Measurements from ENCODE around the gene LENG9. TPM values are rescaled to one million over a fixed set of nuclear protein-coding genes. Genes with fewer than 3 reads are reported as not detected.
"Not testable (repeated sequence)": the region's sequence is repeated elsewhere in the genome, so short reads cannot be mapped to it uniquely, and the experiment has no call there.

The LENG9 gene
- 0.72 TPM for polyA plus RNA-seq (2013, experiment 1 of 2)
- polyA plus RNA-seq (2013, experiment 2 of 2): 0.88 TPM

DNA sequence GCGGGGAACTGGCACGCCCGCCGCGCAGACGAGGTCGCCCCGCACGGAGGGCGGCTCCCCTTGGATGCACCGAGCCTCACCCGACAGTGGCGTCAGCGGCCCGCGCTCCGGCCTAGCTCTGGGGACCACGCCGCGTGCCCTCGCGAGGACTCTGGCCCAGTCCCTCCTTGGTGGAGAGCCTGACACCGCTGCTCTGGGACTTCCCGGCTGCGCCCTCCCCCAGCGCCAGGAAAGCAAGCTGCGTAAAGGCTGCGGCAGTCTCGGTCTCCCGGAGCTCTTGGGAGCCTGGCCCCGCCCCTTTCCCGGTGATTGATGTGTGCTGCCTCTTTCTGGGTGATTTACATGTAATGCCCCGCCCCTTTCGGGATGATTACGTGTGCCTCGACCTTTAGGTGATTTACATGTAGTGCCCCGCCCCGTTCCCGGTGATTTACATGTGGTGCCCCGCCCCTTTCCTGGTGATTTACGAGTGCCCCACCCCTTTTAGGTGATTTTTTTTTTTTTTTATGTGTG, at the start of gene LENG9:
TSS of gene LENG9 (minus strand) at position 248 of the 513 bp plus-strand sequence. CDS start 252 bp downstream, outside the sequence.
- Histone ChIP-seq H3K9ac (ENCODE audit: low read length) (peak within 1 kb of the TSS; percentile 95), H3K4me2 (ENCODE audit: low read length) (peak within 1 kb of the TSS; percentile 77), H2AK5ac (ENCODE audit: low read length) (no peak within 1 kb of the TSS), H3K56ac (ENCODE audit: low read length) (peak within 1 kb of the TSS; percentile 99), H3K23ac (ENCODE audit: low read length) (peak within 1 kb of the TSS; percentile 94), H2BK120ac (ENCODE audit: low read depth, low read length) (no peak within 1 kb of the TSS), H3K79me1 (ENCODE audit: low read length) (peaks cover 10% of the 10 kb centered on the region), H4K5ac (ENCODE audit: low read length) (no peak within 1 kb of the TSS), H3K4ac (ENCODE audit: low read depth, low read length) (peak within 1 kb of the TSS; percentile 56), H3K36me3 (ENCODE audit: control insufficient read depth, insufficient read depth, low read length) (peaks cover 13% of the 10 kb centered on the region), H3K4me3 (ENCODE audit: low read length) (peak within 1 kb of the TSS; percentile 60), H2BK5ac (ENCODE audit: low read length) (peak within 1 kb of the TSS; percentile 79), H2BK15ac (replicated peaks; ENCODE audit: low read depth) (no peak within 1 kb of the TSS), H3K18ac (ENCODE audit: low read length) (peak within 1 kb of the TSS; percentile 89), H3K27me3 (ENCODE audit: insufficient read depth, low read length, poor library complexity) (no peaks in the 10 kb centered on the region), H3K79me2 (ENCODE audit: control insufficient read depth, insufficient read depth, low read length) (peaks cover 2% of the 10 kb centered on the region), H3K4me1 (ENCODE audit: control insufficient read depth, low read depth, low read length) (peaks cover 5% of the 10 kb centered on the region), H3K27ac (ENCODE audit: low read depth, low read length) (peak within 1 kb of the TSS; percentile 96), H4K8ac (ENCODE audit: low read depth, low read length) (no peak within 1 kb of the TSS)
- WGBS (ENCODE audit: extremely low coverage, insufficient coverage, low lambda C conversion rate): no CpG with 5 or more reads among the region's 41 CpGs
- peak; percentile 100 for DNase-seq

DNA sequence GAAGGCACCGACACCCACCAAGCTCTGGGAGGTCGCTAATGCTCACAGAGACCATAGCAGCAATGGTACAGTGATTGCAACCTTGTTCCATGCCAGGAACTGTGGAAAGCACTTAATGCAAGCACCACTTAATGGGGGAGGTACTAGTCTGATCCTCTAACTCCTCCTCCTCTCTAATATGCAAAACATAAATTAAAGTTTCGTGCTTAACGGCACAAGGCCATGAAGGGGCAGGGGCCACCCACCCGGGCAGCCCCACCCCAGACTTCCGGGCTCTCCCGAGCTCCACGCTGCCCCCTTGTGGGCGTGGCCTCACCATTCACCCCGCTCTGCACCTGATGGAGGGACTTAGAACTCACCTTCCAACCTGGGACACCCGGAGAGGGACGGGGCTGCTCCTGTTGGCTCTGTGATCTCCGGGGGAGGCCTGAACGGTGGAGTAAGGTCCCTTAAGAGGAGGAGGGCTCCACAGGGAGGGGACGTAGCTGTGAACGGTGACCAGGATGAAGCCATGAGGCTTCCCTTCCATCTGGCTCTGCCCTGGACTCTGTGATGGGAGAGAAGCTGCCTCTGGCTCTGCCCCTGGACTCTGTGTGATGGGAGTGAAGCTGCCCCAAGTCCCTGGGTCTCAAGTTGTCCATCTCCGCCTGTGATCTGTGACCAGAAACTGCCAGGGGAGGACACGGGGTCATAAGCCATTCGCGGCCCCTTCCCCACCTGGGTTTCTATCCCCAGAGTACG, 45.8 kb upstream of the LENG9 start:
- not testable (repeated sequence) for H3K9ac ChIP-seq (ENCODE audit: low read length); H3K79me2 ChIP-seq (ENCODE audit: control insufficient read depth, insufficient read depth, low read length); H3K79me1 ChIP-seq (ENCODE audit: low read length); H2BK5ac ChIP-seq (ENCODE audit: low read length); H3K4ac ChIP-seq (ENCODE audit: low read depth, low read length); H3K4me3 ChIP-seq (ENCODE audit: low read length); H3K27me3 ChIP-seq (ENCODE audit: insufficient read depth, low read length, poor library complexity); H3K4me1 ChIP-seq (ENCODE audit: control insufficient read depth, low read depth, low read length); H4K5ac ChIP-seq (ENCODE audit: low read length); H3K56ac ChIP-seq (ENCODE audit: low read length); DNase-seq; H2BK15ac ChIP-seq (replicated peaks; ENCODE audit: low read depth); H2BK120ac ChIP-seq (ENCODE audit: low read depth, low read length); H3K4me2 ChIP-seq (ENCODE audit: low read length); H3K36me3 ChIP-seq (ENCODE audit: control insufficient read depth, insufficient read depth, low read length); H4K8ac ChIP-seq (ENCODE audit: low read depth, low read length); H3K27ac ChIP-seq (ENCODE audit: low read depth, low read length); H2AK5ac ChIP-seq (ENCODE audit: low read length); H3K18ac ChIP-seq (ENCODE audit: low read length); H3K23ac ChIP-seq (ENCODE audit: low read length)
- WGBS (ENCODE audit: extremely low coverage, insufficient coverage, low lambda C conversion rate): no CpG with 5 or more reads among the region's 21 CpGs

DNA sequence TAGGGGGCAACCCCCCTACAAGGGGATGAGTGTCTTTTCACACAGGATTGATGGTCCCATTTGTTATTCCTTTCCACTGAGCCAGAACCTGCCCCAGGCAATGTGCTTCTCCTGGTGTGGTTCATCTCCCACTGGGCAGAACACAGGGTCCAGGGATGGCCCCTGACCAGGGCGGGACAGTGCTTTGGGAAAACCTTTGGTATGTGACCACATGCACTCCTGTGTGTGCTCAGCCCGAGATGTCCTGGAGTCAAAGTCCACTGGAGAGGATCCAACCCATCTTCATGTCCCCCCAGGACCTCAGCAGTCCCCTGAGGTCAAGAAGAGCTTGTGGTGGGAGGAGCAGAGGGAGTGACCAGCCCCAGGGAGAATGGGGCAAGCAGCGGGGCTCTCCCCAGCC, 44.9 kb upstream of the LENG9 start:
- H3K4ac ChIP-seq (ENCODE audit: low read depth, low read length); H4K8ac ChIP-seq (ENCODE audit: low read depth, low read length); H3K27ac ChIP-seq (ENCODE audit: low read depth, low read length); H2AK5ac ChIP-seq (ENCODE audit: low read length); H3K79me1 ChIP-seq (ENCODE audit: low read length); H2BK120ac ChIP-seq (ENCODE audit: low read depth, low read length); H3K79me2 ChIP-seq (ENCODE audit: control insufficient read depth, insufficient read depth, low read length); H3K27me3 ChIP-seq (ENCODE audit: insufficient read depth, low read length, poor library complexity); H3K4me3 ChIP-seq (ENCODE audit: low read length); H3K23ac ChIP-seq (ENCODE audit: low read length); H3K36me3 ChIP-seq (ENCODE audit: control insufficient read depth, insufficient read depth, low read length); H3K4me1 ChIP-seq (ENCODE audit: control insufficient read depth, low read depth, low read length); H3K4me2 ChIP-seq (ENCODE audit: low read length); H2BK15ac ChIP-seq (replicated peaks; ENCODE audit: low read depth); H3K56ac ChIP-seq (ENCODE audit: low read length); H4K5ac ChIP-seq (ENCODE audit: low read length); H2BK5ac ChIP-seq (ENCODE audit: low read length); H3K18ac ChIP-seq (ENCODE audit: low read length); DNase-seq; H3K9ac ChIP-seq (ENCODE audit: low read length): not testable (repeated sequence)
- no CpG with 5 or more reads among the region's 3 CpGs for WGBS (ENCODE audit: extremely low coverage, insufficient coverage, low lambda C conversion rate)

DNA sequence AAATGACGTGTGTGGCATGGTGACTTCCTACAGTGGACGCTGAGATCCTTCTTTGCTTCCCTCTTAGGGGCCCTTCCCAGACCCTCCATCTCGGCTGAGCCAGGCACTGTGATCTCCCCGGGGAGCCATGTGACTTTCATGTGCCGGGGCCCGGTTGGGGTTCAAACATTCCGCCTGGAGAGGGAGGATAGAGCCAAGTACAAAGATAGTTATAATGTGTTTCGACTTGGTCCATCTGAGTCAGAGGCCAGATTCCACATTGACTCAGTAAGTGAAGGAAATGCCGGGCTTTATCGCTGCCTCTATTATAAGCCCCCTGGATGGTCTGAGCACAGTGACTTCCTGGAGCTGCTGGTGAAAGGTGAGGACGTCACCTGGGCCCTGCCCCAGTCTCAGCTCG, 44.2 kb upstream of the LENG9 start:
- H3K79me1 ChIP-seq (ENCODE audit: low read length): no peaks in the 10 kb centered on the region
- H2BK120ac ChIP-seq (ENCODE audit: low read depth, low read length): no peak overlapping the region
- no peaks in the 10 kb centered on the region for H3K4me1 ChIP-seq (ENCODE audit: control insufficient read depth, low read depth, low read length)
- no peak overlapping the region for H2AK5ac ChIP-seq (ENCODE audit: low read length)
- no peak overlapping the region for H3K4me2 ChIP-seq (ENCODE audit: low read length)
- WGBS (ENCODE audit: extremely low coverage, insufficient coverage, low lambda C conversion rate): no CpG with 5 or more reads among the region's 12 CpGs
- H3K27me3 ChIP-seq (ENCODE audit: insufficient read depth, low read length, poor library complexity): no peaks in the 10 kb centered on the region
- no peak overlapping the region for H3K23ac ChIP-seq (ENCODE audit: low read length)
- H3K9ac ChIP-seq (ENCODE audit: low read length): no peak overlapping the region
- no peaks in the 10 kb centered on the region for H3K36me3 ChIP-seq (ENCODE audit: control insufficient read depth, insufficient read depth, low read length)
- DNase-seq: no peak
- H3K27ac ChIP-seq (ENCODE audit: low read depth, low read length): no peak overlapping the region
- H3K4ac ChIP-seq (ENCODE audit: low read depth, low read length): no peak overlapping the region
- no peak overlapping the region for H3K18ac ChIP-seq (ENCODE audit: low read length)
- H3K79me2 ChIP-seq (ENCODE audit: control insufficient read depth, insufficient read depth, low read length): no peaks in the 10 kb centered on the region
- H4K5ac ChIP-seq (ENCODE audit: low read length): no peak overlapping the region
- H4K8ac ChIP-seq (ENCODE audit: low read depth, low read length): no peak overlapping the region
- no peak overlapping the region for H3K4me3 ChIP-seq (ENCODE audit: low read length)
- H2BK5ac ChIP-seq (ENCODE audit: low read length): no peak overlapping the region
- H2BK15ac ChIP-seq (replicated peaks; ENCODE audit: low read depth): no peak overlapping the region
- no peak overlapping the region for H3K56ac ChIP-seq (ENCODE audit: low read length)

DNA sequence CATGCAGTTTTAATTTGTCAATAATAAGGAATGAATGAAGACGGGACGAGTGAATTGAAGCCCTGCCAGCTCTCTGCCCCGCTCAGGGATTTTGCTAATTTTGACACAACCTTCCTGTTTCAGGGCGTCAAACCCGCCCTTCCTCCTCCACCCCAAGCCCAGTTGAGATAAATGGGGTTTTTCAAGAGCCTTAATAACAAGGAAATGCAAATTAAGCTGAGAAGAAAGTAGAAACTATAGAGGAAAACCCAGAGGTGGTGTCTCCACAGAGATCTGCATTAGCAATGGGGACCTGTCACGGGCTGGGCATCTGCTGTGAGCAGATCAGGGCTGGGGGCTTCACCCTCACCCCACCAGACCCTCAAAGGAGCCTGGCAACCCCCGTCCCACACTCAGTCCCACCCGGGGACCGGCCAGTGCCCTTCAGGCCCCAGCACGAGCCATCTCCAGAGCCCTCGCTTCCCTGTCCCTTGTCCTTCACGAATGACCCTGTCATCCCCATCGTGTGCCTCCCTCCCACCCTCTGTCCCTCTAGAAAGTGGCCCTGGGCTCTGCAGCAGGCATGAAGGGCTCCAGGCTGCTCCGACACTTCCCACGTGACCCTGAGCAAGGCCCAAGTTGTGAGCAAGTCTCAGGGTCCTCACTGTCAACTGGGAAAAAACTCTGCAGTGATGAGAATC, 43.6 kb upstream of the LENG9 start:
- H3K4me2 ChIP-seq (ENCODE audit: low read length); H2AK5ac ChIP-seq (ENCODE audit: low read length); H2BK120ac ChIP-seq (ENCODE audit: low read depth, low read length); DNase-seq; H3K56ac ChIP-seq (ENCODE audit: low read length); H3K36me3 ChIP-seq (ENCODE audit: control insufficient read depth, insufficient read depth, low read length); H3K4me1 ChIP-seq (ENCODE audit: control insufficient read depth, low read depth, low read length); H3K79me1 ChIP-seq (ENCODE audit: low read length); H2BK15ac ChIP-seq (replicated peaks; ENCODE audit: low read depth); H3K27ac ChIP-seq (ENCODE audit: low read depth, low read length); H3K27me3 ChIP-seq (ENCODE audit: insufficient read depth, low read length, poor library complexity); H3K4ac ChIP-seq (ENCODE audit: low read depth, low read length); H4K5ac ChIP-seq (ENCODE audit: low read length); H2BK5ac ChIP-seq (ENCODE audit: low read length); H3K18ac ChIP-seq (ENCODE audit: low read length); H3K23ac ChIP-seq (ENCODE audit: low read length); H3K9ac ChIP-seq (ENCODE audit: low read length); H3K79me2 ChIP-seq (ENCODE audit: control insufficient read depth, insufficient read depth, low read length); H4K8ac ChIP-seq (ENCODE audit: low read depth, low read length); H3K4me3 ChIP-seq (ENCODE audit: low read length): not testable (repeated sequence)
- no CpG with 5 or more reads among the region's 15 CpGs for WGBS (ENCODE audit: extremely low coverage, insufficient coverage, low lambda C conversion rate)

Data from mesendoderm (in vitro differentiated cells).